Kidney (tissue), 14 donors: ENCODE data around the gene HS3ST6. TPM values are rescaled to one million over a fixed set of nuclear protein-coding genes. Genes with fewer than 3 reads are reported as not detected.
A peak's percentile ranks its signal among the peaks of the same experiment; 100 is the strongest.

Experiments
- DNase-seq, 5 donors: peaks; one replicate each; pipeline ENCODE4 v3.0.0-alpha.2; 2013 to 2020
- FAIRE-seq: peaks from 2 replicates; lab custom pipeline; 2012; peaks lifted over from hg19 to GRCh38; lab: Jason Lieb, UNC
- H3K27ac ChIP-seq, 2 donors: one replicate each; pipeline ENCODE4 v1.7.0; 2013; ENCODE audit warnings: low read depth in 2 of 2, low read length in 2 of 2, inconsistent platforms in 1 of 2
- H3K27me3 ChIP-seq: one replicate; pipeline ENCODE4 v1.7.1; 2013; ENCODE audit warnings: low read length, inconsistent platforms; ENCODE audit not compliant: control insufficient read depth, insufficient read depth
- H3K36me3 ChIP-seq, 3 donors: one replicate each; pipeline versions ENCODE4 v1.7.0 to v1.7.1; 2013; ENCODE audit warnings: low read length in 3 of 3, control low read depth in 1 of 3, inconsistent platforms in 1 of 3; ENCODE audit not compliant: insufficient read depth in 3 of 3, control insufficient read depth in 2 of 3
- H3K4me1 ChIP-seq, 3 donors: one replicate each; pipeline versions ENCODE4 v1.7.0 to v1.7.1; 2013; ENCODE audit warnings: low read length in 3 of 3, inconsistent platforms in 1 of 3, low read depth in 1 of 3; ENCODE audit not compliant: control insufficient read depth in 2 of 3, insufficient read depth in 2 of 3
- H3K4me3 ChIP-seq, 3 donors: one replicate each; pipeline versions ENCODE4 v1.7.0 to v1.8.1; 2013; ENCODE audit warnings: low read length in 3 of 3, control low read depth in 1 of 3, inconsistent platforms in 1 of 3
- H3K9ac ChIP-seq, 3 donors: one replicate each; pipeline versions ENCODE4 v1.7.0 to v1.7.1; 2013; ENCODE audit warnings: low read length in 3 of 3, control low read depth in 1 of 3, inconsistent platforms in 1 of 3
- H3K9me3 ChIP-seq, 3 donors: one replicate each; pipeline versions ENCODE4 v1.7.0 to v1.7.1; 2013; ENCODE audit warnings: low read length in 3 of 3, control low read depth in 1 of 3, inconsistent platforms in 1 of 3; ENCODE audit not compliant: control insufficient read depth in 2 of 3, insufficient read depth in 1 of 3
- intact Hi-C: fragments of 100-400 bp; cut with DNase I; formaldehyde crosslinking; loops from one replicate; pipeline ENCODE4 v1.11.1; 2022
- polyA plus RNA-seq: library from polyadenylated mRNA; stranded (reverse); fragments of 350-450 nt; fragmentation: Illumina TruSeq; extraction: RNeasy Lipid Tissue Mini Kit (QIAGEN cat#74804); gene quantifications from one replicate; pipeline ENCODE4 v1.2.3, GENCODE V29; 2014; ENCODE audit warnings: low read depth, low replicate concordance; ENCODE audit not compliant: insufficient read depth
- total RNA-seq: library from RNA; stranded (reverse); fragmentation: NEBNext Ultra II Directional; extraction: Animal tissue kit (Norgen Biotek cat#: 25700); gene quantifications from one replicate; pipeline ENCODE4 v1.2.1, GENCODE V29; 2021
- TF ChIP-seq, protein P1 (sequence below): IDR thresholded peaks from 3 replicates; pipeline ENCODE4 v1.5.1; 2012; ENCODE audit warnings: mild to moderate bottlenecking, moderate library complexity, borderline replicate concordance; ENCODE audit not compliant: insufficient read depth; ENCODE audit errors: extremely low read depth
- donor health status: control.
- donor health status: control.
- donor health status: control.
- donor health status: control.
- donor health status: control.
- donor health status: DM: yes; HTN: yes; CAD: no.
- donor health status: Normal renal cell carcinoma (clear cell type).

The HS3ST6 gene
- total and polyA plus RNA-seq, 2 donors from 2014 or later: 0.19 to 0.73 TPM

DNA sequence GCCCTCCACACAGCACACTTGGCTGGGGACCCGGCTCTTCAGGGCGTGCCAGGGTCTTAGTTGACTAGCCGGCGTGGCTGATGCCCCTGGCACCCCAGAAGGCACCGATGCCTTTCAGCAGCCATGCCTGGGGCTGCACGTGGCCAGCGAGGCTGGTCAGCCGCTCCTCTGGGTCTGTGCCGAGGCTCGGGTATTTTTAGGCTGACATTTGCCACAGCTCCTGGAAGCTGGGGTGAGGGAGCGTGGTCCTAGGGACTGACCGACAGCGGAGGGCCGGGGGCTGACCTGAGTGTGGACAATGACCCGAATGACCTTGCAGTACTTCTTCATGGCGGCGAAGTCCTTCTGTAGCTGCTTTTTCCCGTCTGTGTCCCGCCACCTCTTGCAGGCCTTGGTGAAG, 32.3 kb upstream of the HS3ST6 start:
- Histone ChIP-seq H3K27me3 (no peaks in the 10 kb centered on the region), H3K27ac (no peak overlapping the region), H3K36me3 (no peaks in the 10 kb centered on the region), H3K9ac (no peak overlapping the region), H3K9me3 (no peaks in the 10 kb centered on the region), H3K4me3 (no peak overlapping the region), H3K4me1 (no peaks in the 10 kb centered on the region)
- intact Hi-C loops: no loop called here
- TF ChIP-seq, protein P1, sequence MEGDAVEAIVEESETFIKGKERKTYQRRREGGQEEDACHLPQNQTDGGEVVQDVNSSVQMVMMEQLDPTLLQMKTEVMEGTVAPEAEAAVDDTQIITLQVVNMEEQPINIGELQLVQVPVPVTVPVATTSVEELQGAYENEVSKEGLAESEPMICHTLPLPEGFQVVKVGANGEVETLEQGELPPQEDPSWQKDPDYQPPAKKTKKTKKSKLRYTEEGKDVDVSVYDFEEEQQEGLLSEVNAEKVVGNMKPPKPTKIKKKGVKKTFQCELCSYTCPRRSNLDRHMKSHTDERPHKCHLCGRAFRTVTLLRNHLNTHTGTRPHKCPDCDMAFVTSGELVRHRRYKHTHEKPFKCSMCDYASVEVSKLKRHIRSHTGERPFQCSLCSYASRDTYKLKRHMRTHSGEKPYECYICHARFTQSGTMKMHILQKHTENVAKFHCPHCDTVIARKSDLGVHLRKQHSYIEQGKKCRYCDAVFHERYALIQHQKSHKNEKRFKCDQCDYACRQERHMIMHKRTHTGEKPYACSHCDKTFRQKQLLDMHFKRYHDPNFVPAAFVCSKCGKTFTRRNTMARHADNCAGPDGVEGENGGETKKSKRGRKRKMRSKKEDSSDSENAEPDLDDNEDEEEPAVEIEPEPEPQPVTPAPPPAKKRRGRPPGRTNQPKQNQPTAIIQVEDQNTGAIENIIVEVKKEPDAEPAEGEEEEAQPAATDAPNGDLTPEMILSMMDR: no peak
- no peak for DNase-seq
- FAIRE-seq: no peak

DNA sequence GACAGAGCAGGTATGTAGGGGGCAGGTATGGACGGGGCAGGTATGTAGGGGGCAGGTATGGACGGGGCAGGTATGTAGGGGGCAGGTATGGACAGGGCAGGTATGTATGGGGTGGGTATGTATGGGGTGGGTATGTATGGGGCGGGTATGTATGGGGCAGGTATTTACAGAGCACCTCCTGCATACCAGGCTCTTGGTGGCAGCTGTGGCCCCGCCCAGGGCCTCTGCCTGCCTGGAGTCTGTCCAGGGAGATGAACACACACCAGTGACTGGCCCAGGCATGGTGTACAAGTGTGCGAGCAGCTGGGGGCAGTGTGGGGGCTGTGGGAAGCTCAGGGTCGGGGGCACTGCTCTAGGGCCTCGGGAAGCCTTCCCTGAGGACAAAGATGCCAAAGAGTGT, 31.8 kb upstream of the HS3ST6 start:
- TF ChIP-seq, protein P1: no peak
- no peak overlapping the region for H3K9ac ChIP-seq
- no peaks in the 10 kb centered on the region for H3K36me3 ChIP-seq
- no peak overlapping the region for H3K4me3 ChIP-seq
- H3K9me3 ChIP-seq: no peaks in the 10 kb centered on the region
- intact Hi-C loops: no loop called here
- H3K27me3 ChIP-seq: no peaks in the 10 kb centered on the region
- no peaks in the 10 kb centered on the region for H3K4me1 ChIP-seq
- FAIRE-seq: no peak
- DNase-seq: no peak
- no peak overlapping the region for H3K27ac ChIP-seq

DNA sequence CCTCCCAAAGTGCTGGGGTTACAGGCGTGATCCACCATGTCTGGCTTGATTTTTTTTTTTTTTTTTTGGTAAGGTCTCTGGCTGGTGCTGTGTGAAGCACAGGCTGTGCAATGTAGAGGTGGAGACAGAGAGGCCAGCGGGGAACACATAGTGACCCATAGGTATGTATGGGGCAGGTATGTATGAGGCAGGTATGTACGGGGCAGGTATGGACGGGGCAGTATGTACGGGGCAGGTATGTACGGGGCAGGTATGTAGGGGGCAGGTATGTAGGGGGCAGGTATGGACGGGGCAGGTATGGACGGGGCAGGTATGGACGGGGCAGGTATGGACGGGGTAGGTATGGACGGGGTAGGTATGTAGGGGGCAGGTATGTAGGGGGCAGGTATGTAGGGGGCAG, 31.3 kb upstream of the HS3ST6 start:
- H3K27me3 ChIP-seq: no peaks in the 10 kb centered on the region
- FAIRE-seq (no peak), DNase-seq (no peak)
- H3K4me3 ChIP-seq: no peak overlapping the region
- H3K9me3 ChIP-seq: no peaks in the 10 kb centered on the region
- H3K9ac ChIP-seq: no peak overlapping the region
- no peaks in the 10 kb centered on the region for H3K36me3 ChIP-seq
- TF ChIP-seq, protein P1: no peak
- intact Hi-C loops: no loop called here
- no peak overlapping the region for H3K27ac ChIP-seq
- no peaks in the 10 kb centered on the region for H3K4me1 ChIP-seq

DNA sequence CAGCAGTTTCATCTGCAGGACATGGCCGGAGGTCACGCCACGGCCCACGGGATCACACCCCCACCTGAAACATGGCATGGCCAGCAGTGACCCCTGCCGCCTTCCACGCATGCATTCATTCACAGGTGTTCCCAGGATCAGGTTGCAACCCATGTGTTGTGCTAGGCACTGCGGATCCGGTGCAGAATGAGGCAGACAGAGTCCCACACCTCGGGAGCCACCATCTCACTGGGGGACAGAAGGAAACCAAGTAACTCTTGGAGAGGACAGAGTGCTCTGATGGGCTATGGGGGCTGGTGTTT, 29.1 kb upstream of the HS3ST6 start:
- no peak overlapping the region for H3K27ac ChIP-seq
- no peaks in the 10 kb centered on the region for H3K9me3 ChIP-seq
- TF ChIP-seq, protein P1: no peak
- DNase-seq (peak in 2 of 5 donors; percentile 28 to 46), FAIRE-seq (no peak)
- H3K9ac ChIP-seq: no peak overlapping the region
- H3K27me3 ChIP-seq: no peaks in the 10 kb centered on the region
- no peaks in the 10 kb centered on the region for H3K36me3 ChIP-seq
- H3K4me1 ChIP-seq: peaks cover 0 to 3% (median 0%) of the 10 kb centered on the region in 3 donors
- intact Hi-C loops: no loop called here
- no peak overlapping the region for H3K4me3 ChIP-seq
